Duodenal mucosa (tissue), 2 donors: ENCODE data around the gene CKB.

Source experiments
- H3K27ac ChIP-seq: one replicate; pipeline ENCODE4 v1.7.0; 2013; ENCODE audit warnings: low read depth, low read length
- H3K27me3 ChIP-seq, 2 donors: one replicate each; pipeline ENCODE4 v1.7.0; 2013; ENCODE audit warnings: low read length in 2 of 2, control low read depth in 1 of 2; ENCODE audit not compliant: insufficient read depth in 2 of 2, control insufficient read depth in 1 of 2
- H3K36me3 ChIP-seq, 2 donors: one replicate each; pipeline ENCODE4 v1.7.0; 2013; ENCODE audit warnings: low read length in 2 of 2, control low read depth in 1 of 2; ENCODE audit not compliant: insufficient read depth in 2 of 2, control insufficient read depth in 1 of 2
- H3K4me1 ChIP-seq, 2 donors: one replicate each; pipeline ENCODE4 v1.7.0; 2013; ENCODE audit warnings: low read length in 2 of 2, control low read depth in 1 of 2; ENCODE audit not compliant: insufficient read depth in 2 of 2, control insufficient read depth in 1 of 2
- H3K4me3 ChIP-seq, 2 donors: one replicate each; pipeline ENCODE4 v1.7.0; 2013; ENCODE audit warnings: low read length in 2 of 2, low read depth in 1 of 2
- H3K9ac ChIP-seq, 2 donors: one replicate each; pipeline ENCODE4 v1.7.0; 2013; ENCODE audit warnings: low read length in 2 of 2, low read depth in 1 of 2
- H3K9me3 ChIP-seq, 2 donors: one replicate each; pipeline ENCODE4 v1.7.0; 2013; ENCODE audit warnings: low read length in 2 of 2, control low read depth in 1 of 2; ENCODE audit not compliant: control insufficient read depth in 1 of 2

The CKB gene

DNA sequence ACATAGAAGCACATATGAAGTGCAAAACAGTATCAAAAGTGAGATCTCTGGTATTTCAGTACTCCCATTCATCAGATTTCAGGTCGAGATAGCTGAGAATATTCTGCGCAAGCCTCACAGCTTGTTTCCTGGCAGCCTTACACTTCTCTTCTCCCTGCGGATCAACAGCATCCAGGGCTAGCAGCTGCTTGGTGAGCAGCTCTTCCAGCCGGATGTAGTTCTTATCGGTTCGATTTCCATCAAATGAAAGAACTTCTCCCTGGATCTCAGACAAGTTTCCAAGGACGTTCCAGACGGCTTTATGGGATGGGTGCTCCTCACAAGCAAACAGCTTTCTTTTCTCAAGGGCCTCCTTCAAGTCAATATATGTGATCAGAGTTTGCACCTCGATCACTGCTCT is 37.1 kb upstream of the CKB start:
- peaks cover 33 to 38% of the 10 kb centered on the region in 2 donors for H3K4me1 ChIP-seq
- no peak overlapping the region for H3K9ac ChIP-seq
- H3K9me3 ChIP-seq = no peaks in the 10 kb centered on the region
- H3K36me3 ChIP-seq = peaks cover 6 to 25% of the 10 kb centered on the region in 2 donors
- no peaks in the 10 kb centered on the region for H3K27me3 ChIP-seq
- H3K27ac ChIP-seq = no peak overlapping the region
- no peak overlapping the region for H3K4me3 ChIP-seq

DNA sequence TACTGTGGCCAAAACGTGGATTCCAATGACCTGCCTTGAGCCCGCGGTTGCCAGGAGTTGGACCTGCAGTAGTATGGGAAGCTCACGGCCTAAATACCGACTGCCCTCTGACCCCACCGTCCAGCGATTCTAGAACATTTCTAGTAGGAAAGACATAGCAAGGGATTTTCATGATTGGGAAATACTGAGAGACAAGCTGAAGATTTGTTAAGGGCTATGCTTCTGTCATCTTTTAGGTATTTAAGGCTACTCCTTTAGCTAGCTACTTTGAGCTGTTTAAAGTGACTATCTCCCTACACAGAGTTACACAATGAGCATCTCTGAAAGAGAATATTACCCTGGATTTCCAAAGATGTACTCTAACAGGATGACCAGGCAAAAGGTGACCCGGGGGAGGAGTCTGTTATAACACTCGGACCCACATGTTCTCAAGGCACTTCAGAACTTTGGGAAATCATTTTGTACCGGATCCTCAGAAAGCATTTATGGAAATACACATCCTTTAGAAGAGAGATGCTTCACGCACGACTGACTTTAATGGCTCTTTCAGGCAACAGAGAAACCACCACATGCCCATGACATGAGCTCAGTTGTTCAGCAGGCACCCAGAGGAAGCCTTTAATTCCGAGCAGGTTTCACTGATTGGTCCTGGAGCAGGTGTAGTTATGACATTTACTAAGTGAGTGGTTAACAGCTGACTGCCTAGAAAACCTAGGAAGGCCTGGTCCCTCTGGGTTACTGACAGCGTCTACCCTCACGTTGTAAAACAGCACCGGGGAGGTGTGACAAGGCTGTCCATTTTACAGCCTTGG is 35.6 kb upstream of the CKB start:
- Histone ChIP-seq H3K4me3 (no peak overlapping the region), H3K4me1 (peaks cover 26 to 27% of the 10 kb centered on the region in 2 donors), H3K36me3 (peaks cover 6 to 25% of the 10 kb centered on the region in 2 donors), H3K27me3 (no peaks in the 10 kb centered on the region), H3K9ac (no peak overlapping the region), H3K27ac (no peak overlapping the region), H3K9me3 (no peaks in the 10 kb centered on the region)

DNA sequence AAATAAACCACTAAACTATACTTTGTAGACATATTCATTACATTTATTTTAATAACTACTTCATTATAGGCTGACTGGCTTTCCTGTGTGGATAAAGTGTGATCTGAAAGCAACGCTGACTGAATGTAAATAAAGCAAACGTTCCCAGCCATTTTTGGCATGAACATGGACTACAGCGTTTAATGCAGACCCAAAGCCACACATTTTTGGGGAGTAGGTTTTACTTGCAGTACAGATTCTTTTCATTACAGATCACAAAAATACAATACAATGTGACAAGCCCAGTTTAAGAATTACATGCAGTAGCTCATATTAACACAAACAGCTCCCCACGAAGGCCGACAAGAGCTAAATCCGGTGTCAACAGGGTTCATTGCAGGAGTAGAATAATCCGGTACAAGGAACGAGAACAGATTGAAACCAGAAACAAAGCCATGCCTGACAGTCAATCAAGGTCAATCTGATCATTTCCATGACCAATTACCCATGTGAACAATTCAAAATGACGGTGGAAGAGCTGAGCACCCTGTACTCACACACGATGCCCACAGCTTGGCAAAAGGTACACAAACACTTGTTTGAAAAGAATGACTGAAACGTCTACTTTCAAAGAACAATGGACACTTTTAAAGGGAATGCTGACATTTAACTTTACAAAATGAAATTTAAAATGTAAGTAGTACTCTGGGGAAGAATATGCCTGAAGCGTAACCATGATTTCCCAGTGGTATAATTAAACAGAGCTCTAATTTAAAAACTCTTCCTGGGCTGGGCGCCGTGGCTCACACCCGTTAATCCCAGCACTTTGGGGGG is 34.5 kb upstream of the CKB start:
- no peak overlapping the region for H3K9ac ChIP-seq
- peaks cover 26 to 27% of the 10 kb centered on the region in 2 donors for H3K4me1 ChIP-seq
- no peaks in the 10 kb centered on the region for H3K9me3 ChIP-seq
- no peaks in the 10 kb centered on the region for H3K27me3 ChIP-seq
- no peak overlapping the region for H3K27ac ChIP-seq
- peaks cover 6 to 25% of the 10 kb centered on the region in 2 donors for H3K36me3 ChIP-seq
- H3K4me3 ChIP-seq = no peak overlapping the region

DNA sequence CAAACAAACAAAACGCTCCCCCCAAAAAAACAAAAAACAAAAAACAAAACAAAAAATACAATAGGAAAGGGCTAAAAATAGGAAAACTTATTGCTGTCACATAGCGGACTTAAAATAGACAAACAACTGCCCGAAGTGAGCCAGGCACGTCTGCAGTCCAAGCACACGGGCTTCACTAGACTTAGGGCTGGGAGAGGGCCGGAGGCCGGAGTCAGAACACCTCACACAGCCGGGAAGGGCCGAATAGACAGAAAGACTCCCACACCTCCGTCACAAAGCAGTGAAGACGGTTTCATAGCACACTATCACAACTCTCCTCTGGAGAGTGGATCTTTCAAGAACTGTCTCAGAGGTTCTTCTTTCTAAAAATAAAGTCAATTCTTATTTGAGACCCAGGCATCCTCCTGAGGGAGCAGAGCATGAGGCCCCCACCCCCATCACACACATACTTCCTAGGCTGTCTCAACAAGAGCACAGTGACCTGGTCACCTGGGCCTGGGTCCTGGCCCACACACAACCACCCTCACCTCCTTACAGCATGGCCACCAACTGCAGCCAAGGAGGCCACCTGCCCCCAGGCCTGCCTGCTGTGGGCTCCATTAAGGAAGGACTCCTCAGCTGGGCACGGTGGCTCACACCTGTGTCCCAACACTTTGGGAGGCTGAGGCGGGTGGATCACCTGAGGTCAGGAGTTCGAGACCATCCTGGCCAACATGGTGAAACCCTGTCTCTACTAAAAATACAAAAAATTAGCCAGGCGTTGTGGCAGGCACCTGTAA is 33.1 kb upstream of the CKB start:
- peaks cover 14 to 15% of the 10 kb centered on the region in 2 donors for H3K4me1 ChIP-seq
- peaks cover 6 to 25% of the 10 kb centered on the region in 2 donors for H3K36me3 ChIP-seq
- H3K27me3 ChIP-seq = no peaks in the 10 kb centered on the region
- H3K9ac ChIP-seq = no peak overlapping the region
- H3K4me3 ChIP-seq = no peak overlapping the region
- H3K9me3 ChIP-seq = no peaks in the 10 kb centered on the region
- H3K27ac ChIP-seq = no peak overlapping the region

DNA sequence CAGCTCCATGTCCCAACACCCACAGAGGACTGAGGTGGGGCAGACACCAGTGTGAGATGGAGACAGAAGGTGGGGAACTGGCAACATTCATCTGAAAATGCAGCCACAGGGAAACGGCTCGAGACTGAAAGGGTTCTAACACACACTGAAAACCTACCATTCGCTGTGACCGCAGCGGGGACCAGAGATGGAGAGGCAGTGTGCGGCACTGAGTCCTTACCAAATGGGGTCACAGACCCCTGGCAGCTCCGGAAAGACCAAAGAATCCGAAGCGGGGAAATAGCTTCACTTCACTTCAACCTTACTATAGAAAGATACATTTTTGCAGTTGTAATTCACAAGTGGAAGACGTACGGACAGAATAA is 30.2 kb upstream of the CKB start:
- H3K36me3 ChIP-seq = no peaks in the 10 kb centered on the region
- no peaks in the 10 kb centered on the region for H3K9me3 ChIP-seq
- no peaks in the 10 kb centered on the region for H3K4me1 ChIP-seq
- no peaks in the 10 kb centered on the region for H3K27me3 ChIP-seq
- H3K9ac ChIP-seq = no peak overlapping the region
- H3K27ac ChIP-seq = no peak overlapping the region
- no peak overlapping the region for H3K4me3 ChIP-seq

DNA sequence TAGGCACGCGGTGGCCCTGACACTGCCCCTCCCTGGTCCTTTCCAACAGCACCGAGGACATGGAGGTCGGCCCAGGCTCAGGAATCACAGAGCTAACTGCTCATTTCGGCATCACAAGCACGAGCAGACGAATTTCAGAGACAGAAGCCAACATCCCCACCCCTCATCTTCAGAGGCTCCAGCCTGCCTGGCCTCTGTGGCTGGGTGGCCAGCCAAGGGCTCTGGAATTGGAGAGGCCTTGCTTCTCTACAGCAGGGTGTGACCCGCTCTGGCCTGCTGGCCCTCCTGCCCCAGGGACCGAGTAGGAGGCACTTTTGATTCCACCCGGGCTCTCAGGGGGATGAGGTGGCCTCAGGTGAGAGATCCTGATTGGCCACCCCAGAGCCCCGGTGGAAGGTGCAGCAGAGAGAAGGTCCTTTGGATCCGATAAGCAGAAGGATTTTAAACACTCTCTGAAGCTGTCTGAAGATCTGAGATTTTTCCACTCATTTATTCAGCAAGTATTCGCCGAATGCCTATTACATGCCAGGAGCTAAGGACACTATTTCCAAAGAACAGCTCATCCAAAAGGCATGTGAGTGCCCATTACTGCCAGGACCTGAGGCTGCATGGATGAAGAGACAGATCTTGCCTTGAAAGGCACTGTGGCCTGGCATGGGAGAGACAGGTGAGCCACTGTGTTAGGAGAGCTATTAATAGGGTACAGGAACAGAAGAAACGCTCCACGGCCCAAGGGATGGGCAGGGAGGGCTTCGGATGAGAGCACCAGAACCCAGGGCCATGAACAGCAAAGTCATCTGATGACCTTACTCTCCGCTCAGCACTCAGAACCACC is 29.6 kb upstream of the CKB start:
- Histone ChIP-seq H3K4me3 (no peak overlapping the region), H3K36me3 (no peaks in the 10 kb centered on the region), H3K27ac (no peak overlapping the region), H3K4me1 (no peaks in the 10 kb centered on the region), H3K9me3 (no peaks in the 10 kb centered on the region), H3K27me3 (no peaks in the 10 kb centered on the region), H3K9ac (no peak overlapping the region)

DNA sequence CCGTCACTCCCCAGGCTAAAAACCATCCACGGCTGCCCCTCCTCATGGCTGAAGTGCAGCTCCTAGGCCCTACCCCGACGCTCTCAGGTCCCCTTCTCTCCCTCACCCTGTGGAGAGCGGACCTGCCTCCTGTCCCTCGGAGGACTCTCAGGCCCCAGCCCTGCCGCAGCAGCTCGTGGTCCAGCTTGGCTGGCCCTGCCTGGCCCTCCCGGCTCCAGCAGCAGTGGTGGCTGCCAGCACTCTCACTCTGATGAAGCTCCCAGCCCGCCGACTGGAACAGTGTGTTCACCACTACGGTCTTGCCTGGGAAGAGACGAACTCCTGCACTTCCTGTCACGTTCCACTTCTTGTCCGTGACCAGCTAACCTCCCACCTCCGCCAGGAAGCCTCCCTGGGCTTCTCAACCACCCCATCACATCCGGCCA is 28.7 kb upstream of the CKB start:
- no peaks in the 10 kb centered on the region for H3K27me3 ChIP-seq
- no peaks in the 10 kb centered on the region for H3K9me3 ChIP-seq
- peak overlapping the region; percentile 27 for H3K27ac ChIP-seq
- H3K4me1 ChIP-seq = peaks cover 0 to 2% of the 10 kb centered on the region in 2 donors
- no peak overlapping the region for H3K9ac ChIP-seq
- no peaks in the 10 kb centered on the region for H3K36me3 ChIP-seq
- no peak overlapping the region for H3K4me3 ChIP-seq

DNA sequence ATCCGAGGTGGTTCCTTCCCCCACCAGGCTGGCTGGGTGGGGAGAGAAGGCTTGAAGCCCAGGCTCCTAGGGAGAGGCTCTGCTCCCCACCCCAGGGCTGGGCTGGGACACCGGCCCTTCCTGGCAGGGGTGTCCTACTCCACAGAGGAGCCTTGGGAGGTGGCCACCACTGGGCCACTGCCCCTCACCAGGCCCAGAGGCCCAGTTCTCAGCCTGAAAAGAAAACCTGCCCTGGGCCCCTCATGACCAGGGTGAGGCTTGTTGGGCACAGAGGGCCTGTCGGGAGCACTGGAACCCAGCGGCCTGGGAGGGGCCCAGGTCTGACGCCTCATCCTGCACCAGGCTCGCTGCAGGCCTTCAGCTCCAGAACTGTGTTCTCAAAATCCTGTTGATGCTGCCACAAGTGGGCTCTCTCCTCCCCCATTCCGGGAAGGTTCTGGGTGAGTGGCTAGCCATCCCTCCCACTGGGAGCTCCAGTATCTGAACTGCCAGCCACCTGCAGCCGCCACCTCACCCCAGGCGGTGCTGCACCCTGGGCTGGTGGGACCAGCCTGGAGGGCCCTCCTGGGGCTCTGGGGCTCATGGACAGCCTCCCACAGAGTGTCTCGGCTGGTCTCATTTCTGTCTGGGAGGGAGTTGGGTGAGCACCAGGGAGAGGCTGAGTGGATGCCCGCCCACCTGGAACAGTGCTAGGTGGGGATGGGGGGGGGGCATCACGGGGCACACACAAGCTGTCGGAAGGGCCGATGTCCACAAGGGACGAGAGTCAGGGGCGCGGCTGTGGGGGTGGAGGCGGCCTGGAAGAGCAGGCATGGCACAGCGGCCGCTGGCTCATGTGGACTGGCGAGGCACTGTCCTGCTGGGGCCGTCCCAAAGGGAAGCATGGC is 28.1 kb upstream of the CKB start:
- Histone ChIP-seq H3K9ac (no peak overlapping the region), H3K27ac (peak overlapping the region; percentile 20), H3K4me1 (peaks cover 0 to 2% of the 10 kb centered on the region in 2 donors), H3K27me3 (no peaks in the 10 kb centered on the region), H3K4me3 (no peak overlapping the region), H3K9me3 (no peaks in the 10 kb centered on the region), H3K36me3 (no peaks in the 10 kb centered on the region)
